DMS153 treated with DMSO at 0.1 percent for 48 hours (cell line): Measurements from ENCODE around the gene HNRNPA3.
"Not testable (repeated sequence)": the region's sequence is repeated elsewhere in the genome, so short reads cannot be mapped to it uniquely, and the experiment has no call there.

Experiments
- DNase-seq: peaks from one replicate; lab custom pipeline; 2025; ENCODE audit not compliant: unreplicated experiment; lab: John Stamatoyannopoulos, UW

Gene HNRNPA3

DNA sequence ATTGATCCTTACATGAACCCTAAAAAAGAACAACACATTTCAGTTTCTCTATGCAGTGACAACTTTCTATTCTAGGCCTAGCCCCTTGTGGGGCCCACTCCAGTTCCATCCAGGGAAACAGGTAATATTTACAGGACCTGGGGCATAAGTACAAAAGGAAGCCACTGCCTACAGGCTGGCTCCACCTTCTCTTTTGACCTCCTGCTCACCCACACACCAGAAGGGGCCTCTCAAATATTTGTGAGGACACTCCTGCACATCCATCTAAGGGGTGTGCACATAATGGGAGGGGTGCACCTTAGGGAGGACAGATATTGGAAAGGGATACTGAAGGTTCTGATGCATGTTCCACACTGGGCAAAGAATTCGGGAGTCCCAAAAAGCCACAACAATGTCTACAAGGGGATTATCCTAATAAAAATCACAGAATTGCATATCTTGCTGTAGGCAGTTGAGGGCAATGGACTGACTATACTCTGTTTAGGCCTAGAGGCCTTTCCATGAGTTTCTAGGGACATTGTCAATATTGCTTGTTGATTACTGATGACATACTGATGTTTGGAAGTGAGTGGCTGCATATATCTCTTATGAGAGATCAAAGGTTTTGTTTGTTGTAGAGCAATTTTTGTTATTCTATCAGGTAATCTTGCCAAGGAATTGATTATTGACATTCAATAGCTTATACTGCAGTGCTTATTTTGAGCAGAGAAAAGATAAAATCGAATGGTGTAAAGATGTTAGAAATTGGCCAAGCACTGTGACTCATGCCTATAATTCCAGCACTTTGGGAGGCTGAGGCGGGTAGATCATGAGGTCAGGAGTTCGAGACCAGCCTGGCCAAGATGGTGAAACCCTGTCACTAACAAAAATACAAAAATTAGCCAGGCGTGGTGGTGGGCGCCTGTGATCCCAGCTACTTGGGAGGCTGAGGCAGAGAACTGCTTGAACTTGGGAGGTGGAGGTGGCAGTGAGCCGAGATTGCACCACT lies 23.8 kb upstream of the HNRNPA3 start:
- no peak for DNase-seq

DNA sequence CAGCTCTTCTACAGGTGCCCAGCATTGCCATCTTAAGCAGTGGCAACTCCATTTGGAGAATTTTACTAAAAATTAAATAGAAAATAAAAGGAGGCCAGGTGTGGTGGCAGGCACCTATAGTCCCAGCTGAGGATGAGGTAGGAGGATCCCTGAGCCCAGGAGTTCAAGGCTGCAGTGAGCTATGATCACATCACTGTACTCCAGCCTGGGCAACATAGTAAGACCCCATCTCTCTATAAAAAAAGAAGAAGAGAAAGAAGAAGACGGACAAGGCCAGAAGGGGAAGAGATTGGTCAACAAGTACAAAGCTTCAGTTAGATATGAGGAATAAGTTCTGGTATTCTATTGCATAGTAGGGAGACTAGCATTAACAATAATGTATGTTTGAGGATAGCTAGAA lies 21.7 kb upstream of the HNRNPA3 start:
- no peak for DNase-seq

DNA sequence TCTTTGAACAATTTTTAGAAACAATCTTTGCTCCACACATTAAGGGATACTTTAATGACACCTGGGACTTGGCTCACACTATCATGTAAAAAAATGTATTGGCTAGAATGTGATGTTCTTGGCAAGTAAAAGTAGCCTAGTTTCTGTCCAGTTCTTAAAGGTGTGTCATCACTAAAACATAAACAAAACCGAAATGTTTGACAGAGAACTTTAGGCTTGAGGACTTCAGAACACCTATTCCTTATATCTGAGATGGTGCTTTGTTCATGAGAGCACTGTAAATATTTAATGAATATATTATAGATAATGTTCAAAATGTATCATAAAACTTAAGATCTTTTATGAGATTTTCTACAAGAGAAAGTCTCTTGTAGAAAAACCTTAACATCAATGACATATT lies 19.8 kb upstream of the HNRNPA3 start:
- no peak for DNase-seq

DNA sequence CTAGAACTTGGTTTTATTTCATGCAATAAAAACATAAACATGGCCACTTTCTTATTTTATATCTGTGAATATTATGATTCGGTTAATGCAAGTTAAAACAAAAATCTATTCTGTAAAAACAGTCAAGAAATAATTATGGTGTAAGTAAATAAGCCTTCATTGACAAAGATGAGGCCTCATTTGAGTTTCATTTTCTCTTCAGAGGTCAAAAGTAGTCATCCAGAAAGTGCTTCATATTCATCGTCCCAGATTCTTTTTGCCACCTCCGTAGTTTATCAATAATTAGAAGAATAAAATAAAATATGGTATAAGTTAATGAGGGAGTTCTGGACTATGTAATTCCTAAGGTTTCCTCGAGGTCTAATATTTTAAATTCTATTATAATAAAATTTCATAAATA lies 19.4 kb upstream of the HNRNPA3 start:
- no peak for DNase-seq

GRCh38 chr2:177195194-177195593 lies 17.4 kb upstream of the HNRNPA3 start:
- DNase-seq: no peak

GRCh38 chr2:177200419-177200818 lies 12.2 kb upstream of the HNRNPA3 start:
- not testable (repeated sequence) for DNase-seq

- DNase-seq: no peak
Observed at GRCh38 chr2:177201919-177202346, 10.7 kb upstream of the HNRNPA3 start.

GRCh38 chr2:177204417-177204816 lies 8.2 kb upstream of the HNRNPA3 start:
- no peak for DNase-seq

GRCh38 chr2:177207101-177207500 lies 5.5 kb upstream of the HNRNPA3 start:
- no peak for DNase-seq

GRCh38 chr2:177211169-177211568 lies 1.4 kb upstream of the HNRNPA3 start:
- DNase-seq: no peak

DNA sequence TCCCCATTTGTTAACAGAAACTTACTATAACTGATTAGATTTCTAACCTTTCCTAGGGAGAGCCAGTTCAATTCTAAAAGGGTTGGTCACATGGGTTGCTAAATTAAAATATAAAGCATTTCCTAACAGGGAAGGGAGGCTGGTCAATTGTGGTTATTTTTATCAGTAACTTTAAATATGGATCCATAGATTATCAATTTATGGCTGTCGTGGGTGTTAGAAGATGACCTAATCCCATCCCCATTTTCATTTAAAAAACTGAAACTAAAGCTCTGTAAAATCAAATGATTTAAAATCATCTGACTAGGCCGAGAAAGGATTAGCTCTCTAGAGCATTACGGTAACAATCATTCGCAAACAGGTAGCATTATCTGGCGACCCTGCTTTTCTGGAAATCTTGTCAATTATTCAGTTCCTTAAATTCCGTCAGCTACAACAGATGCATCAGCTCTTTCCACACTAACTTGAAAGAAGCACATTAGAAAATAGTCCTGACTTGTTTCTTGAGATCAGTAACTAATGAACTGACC lies 953 bp upstream of the HNRNPA3 start:
- no peak for DNase-seq

GRCh38 chr2:177212891-177213856 lies 580 bp downstream of the HNRNPA3 start:
- DNase-seq: peak; percentile 70

DNA sequence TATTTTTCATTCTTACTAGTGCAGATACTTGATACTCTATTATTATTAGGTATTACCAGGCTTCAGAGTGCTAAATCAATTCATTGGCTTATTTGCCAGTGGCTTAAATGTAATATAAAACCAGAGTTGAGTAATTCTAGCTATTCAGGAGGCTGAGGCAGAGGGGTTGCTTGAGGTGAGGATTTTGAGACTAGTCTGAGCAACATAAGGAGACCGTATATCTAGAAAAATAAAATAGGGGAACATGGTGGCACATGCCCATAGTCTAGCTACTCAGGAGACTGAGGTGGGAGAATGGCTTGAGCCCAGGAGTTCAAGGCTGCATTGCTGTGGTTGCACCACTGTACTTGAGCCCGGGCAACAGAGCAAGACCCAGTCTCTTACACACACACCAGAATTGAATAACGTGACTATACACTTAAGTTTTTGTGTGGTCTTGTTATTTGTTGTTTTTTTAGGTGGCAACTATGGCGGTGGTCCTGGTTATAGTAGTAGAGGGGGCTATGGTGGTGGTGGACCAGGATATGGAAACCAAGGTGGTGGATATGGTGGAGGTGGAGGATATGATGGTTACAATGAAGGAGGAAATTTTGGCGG lies 4.8 kb downstream of the HNRNPA3 start:
- no peak for DNase-seq

DNA sequence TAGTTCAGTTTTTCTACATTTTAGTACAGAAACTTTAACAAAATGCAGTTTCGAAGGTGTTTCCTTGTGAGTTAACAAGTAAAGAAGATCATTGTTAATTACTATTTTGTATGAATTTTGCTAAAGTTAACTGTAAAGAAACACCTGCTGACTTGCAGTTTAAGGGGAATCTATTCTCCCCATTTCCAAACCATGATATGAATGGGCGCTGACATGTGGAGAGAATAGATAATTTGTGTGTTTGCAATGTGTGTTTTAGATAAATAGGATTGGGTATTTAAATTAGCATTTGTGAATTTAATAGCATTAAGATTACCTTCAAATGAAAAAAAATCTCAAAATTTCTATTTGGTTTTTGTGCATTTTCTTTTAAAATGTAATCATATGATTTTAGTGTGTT lies 7.2 kb downstream of the HNRNPA3 start:
- DNase-seq: not testable (repeated sequence)

GRCh38 chr2:177221534-177221933 lies 8.9 kb downstream of the HNRNPA3 start:
- no peak for DNase-seq

- DNase-seq: no peak
Observed at GRCh38 chr2:177221970-177222369, 9.4 kb downstream of the HNRNPA3 start.

GRCh38 chr2:177223436-177223835 lies 10.8 kb downstream of the HNRNPA3 start:
- DNase-seq: not testable (repeated sequence)

DNA sequence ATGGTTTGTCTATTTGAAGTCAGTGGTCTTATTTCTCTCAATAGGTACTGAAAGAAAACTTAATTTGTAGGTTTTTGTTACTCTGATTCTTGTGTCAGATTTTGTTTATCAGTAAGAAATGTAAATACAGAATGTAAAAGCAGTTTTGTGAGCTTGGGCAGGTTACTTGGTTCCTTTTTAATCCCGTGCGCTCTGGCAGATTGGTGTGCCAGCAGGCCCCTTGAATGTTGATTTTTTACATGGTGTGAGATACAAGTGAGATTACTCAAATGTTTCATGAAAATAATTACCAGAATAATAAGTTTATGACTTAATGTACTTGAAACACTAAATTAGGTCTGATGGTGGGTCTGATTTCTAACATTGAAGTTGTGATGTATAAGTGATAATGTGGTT lies 13.4 kb downstream of the HNRNPA3 start:
- no peak for DNase-seq

DNA sequence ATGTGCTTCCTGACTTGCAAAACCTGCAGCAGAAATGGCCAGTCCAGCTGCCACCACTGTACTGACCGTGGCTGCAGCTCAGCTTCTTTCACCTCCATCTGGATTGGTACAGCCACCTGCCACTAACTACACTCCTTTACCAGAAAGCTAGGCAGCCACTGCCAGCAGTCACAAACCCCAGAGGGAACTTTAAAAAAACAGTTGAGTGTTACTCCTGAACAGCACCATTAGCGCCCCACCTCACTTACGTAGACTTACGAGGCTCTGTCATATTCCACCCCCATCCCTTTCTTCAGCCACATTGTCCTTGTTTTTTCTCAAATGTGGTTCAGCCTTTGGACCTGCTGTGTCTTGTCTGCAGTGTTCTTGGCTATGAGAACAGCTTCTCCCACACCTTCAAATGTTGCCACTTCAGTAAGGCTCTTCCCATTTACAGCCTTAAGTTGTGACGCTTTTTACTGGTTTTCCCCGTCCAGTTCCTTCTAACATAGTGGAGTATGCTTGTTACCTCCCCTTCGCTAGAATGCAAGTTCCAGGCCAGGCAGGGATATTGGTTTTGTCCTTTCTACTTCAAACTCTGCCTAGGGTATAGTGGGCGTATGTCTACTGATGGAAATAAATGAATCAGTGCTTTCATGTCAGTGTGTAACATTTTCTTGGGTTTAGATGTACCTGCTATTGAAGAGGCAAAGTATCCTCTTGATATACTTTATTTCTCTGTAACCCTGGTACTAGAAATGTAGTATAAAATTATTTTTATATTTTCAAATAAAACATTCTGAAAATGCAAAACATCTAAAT lies 17.0 kb downstream of the HNRNPA3 start:
- DNase-seq: no peak

DNA sequence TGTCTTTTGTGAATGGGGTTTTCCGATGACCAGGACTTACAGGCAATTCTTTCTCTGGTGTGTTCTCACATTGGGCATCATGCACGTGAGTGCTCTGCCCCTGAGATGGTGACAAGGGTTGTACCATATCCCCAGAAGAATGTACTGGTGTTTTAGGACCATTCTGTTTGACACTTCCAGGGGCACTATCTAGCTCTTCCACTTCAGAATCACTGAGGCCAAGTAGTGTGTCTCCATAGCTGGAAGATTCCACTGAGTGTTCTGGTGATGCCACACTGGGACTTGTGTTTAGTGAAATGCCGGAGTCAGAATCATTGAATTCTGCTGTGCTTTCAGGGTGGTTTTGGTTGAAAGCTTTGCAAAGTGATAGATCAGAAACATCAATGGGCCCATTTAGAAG lies 18.7 kb downstream of the HNRNPA3 start:
- no peak for DNase-seq
